ENCODE results near the gene VPS50. TPM values are rescaled to one million over a fixed set of nuclear protein-coding genes. Genes with fewer than 3 reads are reported as not detected.

VPS50 gene
- total RNA-seq, 4 donors from 2014 or later = 17.2 to 52.2 (median 34.3) TPM

DNA sequence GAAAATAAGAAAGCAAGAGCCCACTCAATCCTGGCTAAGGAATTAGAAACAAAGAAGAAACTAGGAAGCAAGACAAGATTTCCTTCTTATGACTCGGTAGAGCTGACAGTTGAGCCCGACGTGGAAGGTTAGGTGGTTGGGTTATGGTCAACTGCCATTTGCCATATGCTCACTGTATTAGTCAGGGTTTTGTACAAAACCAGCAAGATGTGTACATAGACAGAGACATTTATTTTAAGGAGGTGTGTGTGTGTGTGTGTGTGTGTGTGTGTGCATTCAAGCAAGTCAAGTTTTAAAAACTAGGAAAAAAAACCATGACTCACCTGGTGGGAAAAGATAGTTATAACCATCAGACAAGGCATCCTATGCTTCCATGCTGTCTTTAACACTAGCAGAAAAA lies 158.5 kb downstream of the VPS50 start:
- in situ Hi-C loops (cut with MboI; ENCODE audit: low sequenced_read_pairs in 4 of 4) (no loop called here), intact Hi-C loops (cut with DNase I; ENCODE audit: low total_unique reads) (no loop called here)
- ATAC-seq (no peak), DNase-seq (no peak)
- H3K4me1 ChIP-seq = no peaks in the 10 kb centered on the region
- TF ChIP-seq POLR2A (IDR thresholded peaks at IDR 0.05) = no peak
- TF ChIP-seq, protein P1, sequence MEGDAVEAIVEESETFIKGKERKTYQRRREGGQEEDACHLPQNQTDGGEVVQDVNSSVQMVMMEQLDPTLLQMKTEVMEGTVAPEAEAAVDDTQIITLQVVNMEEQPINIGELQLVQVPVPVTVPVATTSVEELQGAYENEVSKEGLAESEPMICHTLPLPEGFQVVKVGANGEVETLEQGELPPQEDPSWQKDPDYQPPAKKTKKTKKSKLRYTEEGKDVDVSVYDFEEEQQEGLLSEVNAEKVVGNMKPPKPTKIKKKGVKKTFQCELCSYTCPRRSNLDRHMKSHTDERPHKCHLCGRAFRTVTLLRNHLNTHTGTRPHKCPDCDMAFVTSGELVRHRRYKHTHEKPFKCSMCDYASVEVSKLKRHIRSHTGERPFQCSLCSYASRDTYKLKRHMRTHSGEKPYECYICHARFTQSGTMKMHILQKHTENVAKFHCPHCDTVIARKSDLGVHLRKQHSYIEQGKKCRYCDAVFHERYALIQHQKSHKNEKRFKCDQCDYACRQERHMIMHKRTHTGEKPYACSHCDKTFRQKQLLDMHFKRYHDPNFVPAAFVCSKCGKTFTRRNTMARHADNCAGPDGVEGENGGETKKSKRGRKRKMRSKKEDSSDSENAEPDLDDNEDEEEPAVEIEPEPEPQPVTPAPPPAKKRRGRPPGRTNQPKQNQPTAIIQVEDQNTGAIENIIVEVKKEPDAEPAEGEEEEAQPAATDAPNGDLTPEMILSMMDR (IDR thresholded peaks at IDR 0.05 in 4 of 5, conservative IDR thresholded peaks at IDR 0.05 in 1 of 5) = no peak
- H3K36me3 ChIP-seq = no peaks in the 10 kb centered on the region
- H3K9me3 ChIP-seq = no peaks in the 10 kb centered on the region
- no peak overlapping the region for H3K27ac ChIP-seq
- H3K27me3 ChIP-seq = no peaks in the 10 kb centered on the region
- H3K4me3 ChIP-seq = no peak overlapping the region

DNA sequence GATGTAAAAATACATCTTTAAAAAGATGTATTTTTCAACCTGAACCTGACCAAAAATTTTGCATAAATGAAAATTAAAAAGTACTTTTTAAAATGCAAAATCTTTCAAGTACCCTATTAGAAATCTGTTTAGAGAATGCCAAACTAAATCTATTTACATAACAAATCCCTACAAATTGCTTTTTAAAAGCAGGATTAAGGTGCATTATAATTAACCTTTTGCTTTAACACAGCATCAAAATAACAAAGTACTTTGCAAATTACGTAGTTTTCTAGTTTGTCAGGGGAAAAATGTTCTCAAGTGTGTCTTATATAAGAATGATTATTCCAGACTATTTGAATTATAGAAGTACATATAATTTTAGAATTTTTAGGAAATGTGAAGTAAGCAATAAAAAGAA lies 160.8 kb downstream of the VPS50 start:
- no peak for ATAC-seq
- H3K36me3 ChIP-seq = no peaks in the 10 kb centered on the region
- intact Hi-C loops (cut with DNase I; ENCODE audit: low total_unique reads) = no loop called here
- no peak for DNase-seq
- H3K27me3 ChIP-seq = no peaks in the 10 kb centered on the region
- no peak overlapping the region for H3K27ac ChIP-seq
- H3K4me1 ChIP-seq = no peaks in the 10 kb centered on the region
- H3K4me3 ChIP-seq = no peak overlapping the region
- in situ Hi-C loops (cut with MboI; ENCODE audit: low sequenced_read_pairs in 4 of 4) = no loop called here
- no peaks in the 10 kb centered on the region for H3K9me3 ChIP-seq
- TF ChIP-seq, protein P1 (IDR thresholded peaks at IDR 0.05 in 4 of 5, conservative IDR thresholded peaks at IDR 0.05 in 1 of 5) = no peak
- TF ChIP-seq POLR2A (IDR thresholded peaks at IDR 0.05) = no peak

DNA sequence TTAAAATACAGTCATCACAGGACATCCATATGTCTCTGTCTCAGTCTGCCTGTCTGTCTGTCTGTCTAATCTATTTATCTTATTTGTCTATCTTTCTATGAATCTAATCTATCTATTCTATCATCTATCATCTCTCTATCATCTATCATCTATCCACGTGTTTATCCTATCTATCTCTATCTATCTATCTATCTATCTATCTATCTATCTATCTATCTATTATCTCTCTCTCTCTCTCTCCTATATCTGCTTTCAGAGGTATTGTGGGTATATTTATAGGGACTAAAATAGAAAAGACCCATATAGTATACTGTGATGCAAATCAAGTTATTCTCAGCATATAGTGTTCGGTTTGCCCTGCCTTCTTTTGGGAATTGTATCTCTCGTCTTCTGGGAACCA lies 167.5 kb downstream of the VPS50 start:
- intact Hi-C loops (cut with DNase I; ENCODE audit: low total_unique reads) (no loop called here), in situ Hi-C loops (cut with MboI; ENCODE audit: low sequenced_read_pairs in 4 of 4) (no loop called here)
- Histone ChIP-seq H3K27me3 (no peaks in the 10 kb centered on the region), H3K4me3 (no peak overlapping the region), H3K36me3 (no peaks in the 10 kb centered on the region), H3K9me3 (no peaks in the 10 kb centered on the region), H3K27ac (no peak overlapping the region), H3K4me1 (no peaks in the 10 kb centered on the region)
- ATAC-seq (no peak), DNase-seq (no peak)
- TF ChIP-seq, protein P1 (IDR thresholded peaks at IDR 0.05 in 4 of 5, conservative IDR thresholded peaks at IDR 0.05 in 1 of 5) = no peak
- no peak for TF ChIP-seq POLR2A (IDR thresholded peaks at IDR 0.05)

DNA sequence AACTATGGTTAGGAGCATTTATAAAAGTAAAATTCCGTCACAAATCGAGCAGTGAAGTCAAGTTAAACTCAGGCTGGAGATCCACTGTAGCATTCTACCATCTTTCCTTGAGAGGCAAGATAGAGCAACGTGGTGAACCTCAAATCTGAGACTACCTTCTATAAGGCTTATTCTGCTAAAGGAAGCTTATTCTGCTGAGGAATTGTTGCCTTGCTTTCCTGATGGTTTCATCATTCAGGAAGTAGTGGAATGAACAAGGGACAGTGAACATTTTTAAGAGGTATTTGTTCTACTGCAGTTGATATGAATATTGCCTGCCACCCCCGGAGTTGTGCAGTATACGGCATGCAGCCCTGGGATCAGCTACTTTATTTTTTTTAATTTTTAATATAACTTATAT lies 170.8 kb downstream of the VPS50 start:
- DNase-seq = no peak
- intact Hi-C loops (cut with DNase I; ENCODE audit: low total_unique reads) = no loop called here

DNA sequence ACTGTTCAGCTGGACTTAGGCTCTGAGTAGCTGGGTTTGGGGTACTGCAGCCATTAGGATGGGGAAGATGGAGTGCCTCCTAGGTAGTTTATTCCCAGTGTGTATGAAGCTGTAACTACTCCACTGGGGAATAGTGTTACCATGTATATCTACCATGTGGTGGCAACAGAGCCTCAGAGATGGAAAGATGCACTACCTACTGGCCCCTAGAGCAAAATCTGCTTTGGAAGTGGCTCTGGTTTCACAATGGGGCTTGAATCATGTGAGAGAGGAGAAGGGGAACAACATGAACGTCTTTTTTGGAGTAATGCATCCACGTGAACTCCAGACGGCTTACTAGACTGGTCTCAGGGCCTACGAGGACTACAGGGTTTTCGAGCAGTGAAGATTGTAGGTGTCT lies 175.1 kb downstream of the VPS50 start:
- Histone ChIP-seq H3K36me3 (no peaks in the 10 kb centered on the region), H3K27me3 (no peaks in the 10 kb centered on the region), H3K9me3 (no peaks in the 10 kb centered on the region), H3K4me3 (no peak overlapping the region), H3K27ac (no peak overlapping the region), H3K4me1 (no peaks in the 10 kb centered on the region)
- intact Hi-C loops (cut with DNase I; ENCODE audit: low total_unique reads) = no loop called here
- no peak for TF ChIP-seq POLR2A (IDR thresholded peaks at IDR 0.05)
- TF ChIP-seq, protein P1 (IDR thresholded peaks at IDR 0.05 in 4 of 5, conservative IDR thresholded peaks at IDR 0.05 in 1 of 5) = no peak
- in situ Hi-C loops (cut with MboI; ENCODE audit: low sequenced_read_pairs in 4 of 4) = no loop called here
- ATAC-seq (no peak), DNase-seq (no peak)

More for the DNA sequence above, 170.8 kb downstream of the VPS50 start:
- no peak for TF ChIP-seq POLR2A (IDR thresholded peaks at IDR 0.05)
- TF ChIP-seq, protein P1 (IDR thresholded peaks at IDR 0.05 in 4 of 5, conservative IDR thresholded peaks at IDR 0.05 in 1 of 5) = no peak
- Histone ChIP-seq H3K36me3 (no peaks in the 10 kb centered on the region), H3K27ac (no peak overlapping the region), H3K4me1 (no peaks in the 10 kb centered on the region), H3K27me3 (no peaks in the 10 kb centered on the region), H3K4me3 (no peak overlapping the region), H3K9me3 (no peaks in the 10 kb centered on the region)
- ATAC-seq = no peak
- in situ Hi-C loops (cut with MboI; ENCODE audit: low sequenced_read_pairs in 4 of 4) = no loop called here

Measured in gastrocnemius medialis (tissue), 4 donors.